ENCODE results near the gene STRBP. TPM values are rescaled to one million over a fixed set of nuclear protein-coding genes. Genes with fewer than 3 reads are reported as not detected.

Gene STRBP
- total RNA-seq, 1 experiment from 2014 or later = 74.0 TPM

GRCh38 chr9:123265833-123266232 is 2.6 kb downstream of the STRBP start:
- Histone ChIP-seq H3K23me2 (ENCODE audit: insufficient read length, low read depth, low read length, poor library complexity, severe bottlenecking) (peaks cover 15% of the 10 kb centered on the region), H3K23ac (ENCODE audit: insufficient read length, low read depth, low read length) (no peak overlapping the region), H3K18ac (ENCODE audit: insufficient read length, low read depth, low read length) (no peak overlapping the region), H3T11ph (ENCODE audit: low read length) (no peak overlapping the region), H3K27ac (ENCODE audit: insufficient read length, low read depth, low read length) (no peak overlapping the region), H2BK12ac (ENCODE audit: insufficient read length, low read depth, low read length) (no peak overlapping the region), H3K4me1 (ENCODE audit: insufficient read depth, low read length) (peaks cover 10% of the 10 kb centered on the region; the same call in 1 of the 2 replicates), H2AK5ac (ENCODE audit: insufficient read length, low read length) (no peak overlapping the region), H3K79me1 (ENCODE audit: insufficient read depth, low read depth, low read length, poor library complexity, severe bottlenecking) (no peaks in the 10 kb centered on the region), H3K27me3 (ENCODE audit: insufficient read depth, low read length) (no peaks in the 10 kb centered on the region), H2BK15ac (ENCODE audit: low read depth, low read length) (no peak overlapping the region), H4K20me1 (ENCODE audit: control insufficient read depth, insufficient read depth, insufficient read length) (no peaks in the 10 kb centered on the region), H2BK20ac (ENCODE audit: low read depth, low read length, poor library complexity, severe bottlenecking) (no peak overlapping the region), H3K4me2 (ENCODE audit: insufficient read depth, insufficient read length, low read length) (peak overlapping the region; percentile 96), H4K91ac (ENCODE audit: insufficient read length, low read depth, low read length) (no peak overlapping the region), H4K5ac (ENCODE audit: insufficient read length, low read depth, low read length) (no peak overlapping the region), H4K8ac (replicated peaks; ENCODE audit: insufficient read length, low read depth, low read length) (no peak overlapping the region), H2AFZ (ENCODE audit: low read length) (no peak overlapping the region), H2BK120ac (ENCODE audit: low read depth, low read length, poor library complexity, severe bottlenecking) (no peak overlapping the region), H3K9me3 (ENCODE audit: control insufficient read depth, low read depth, low read length) (no peaks in the 10 kb centered on the region), H3K56ac (ENCODE audit: insufficient read length, low read depth, low read length) (no peak overlapping the region), H3K79me2 (ENCODE audit: insufficient read depth, low read length) (peaks cover 24% of the 10 kb centered on the region; the same call in 1 of the 2 replicates), H2BK5ac (ENCODE audit: insufficient read length, low read length) (no peak overlapping the region), H3K14ac (ENCODE audit: insufficient read depth, low read length) (no peak overlapping the region), H3K9ac (ENCODE audit: extremely low read depth, insufficient read length, low read length) (no peak overlapping the region), H3K4ac (ENCODE audit: low read depth, low read length) (no peak overlapping the region)
- WGBS (ENCODE audit: extremely low coverage, insufficient read length, low lambda C conversion rate) = no CpG with 5 or more reads among the region's 4 CpGs
- Mint-ChIP-seq H3K4me3 (peak overlapping the region in 1 of 2 experiments; percentile 93; a peak in 2 of 5 replicates), H3K27me3 (ENCODE audit: low read depth) (peaks cover 8% of the 10 kb centered on the region), H3K36me3 (ENCODE audit: insufficient read depth in 1 of 3, low read depth in 3 of 3) (no peaks in the 10 kb centered on the region), H3K4me1 (peaks cover 43 to 56% of the 10 kb centered on the region in 2 experiments), H3K27ac (peak overlapping the region in 1 of 3 experiments; percentile 4; a peak in 1 of 7 replicates), H3K9me3 (no peaks in the 10 kb centered on the region)
- TF ChIP-seq CTCF (conservative IDR thresholded peaks at IDR 0.05) = no peak
- DNase-seq = no peak
